Neural cell (in vitro differentiated cells): ENCODE results near the gene PSRC1. TPM values are rescaled to one million over a fixed set of nuclear protein-coding genes. Genes with fewer than 3 reads are reported as not detected.

Experiments used
- H2AFZ ChIP-seq: fragments of 200-600, 300-800 bp; sonication (generic), shearing (Covaris generic); 2 replicates; pipeline ENCODE4 v1.6.0; 2014; ENCODE audit warnings: low read depth, mild to moderate bottlenecking, antibody characterized with exemption, low read length, moderate library complexity
- H3F3A ChIP-seq: fragments of 200-600 bp; shearing (Covaris generic); 2 replicates; pipeline ENCODE4 v1.6.1; 2016; ENCODE audit warnings: mild to moderate bottlenecking, moderate library complexity, mixed read lengths, antibody characterized with exemption, low read length; ENCODE audit not compliant: insufficient read depth, poor library complexity, severe bottlenecking
- H3K27ac ChIP-seq: fragments of 200-600, 300-800 bp; sonication (generic), shearing (Covaris generic); 2 replicates; pipeline ENCODE4 v1.5.1; 2014; ENCODE audit warnings: mild to moderate bottlenecking, low read length, moderate library complexity
- H3K27me3 ChIP-seq: fragments of 300-800, 200-600 bp; sonication (generic), shearing (Covaris generic); 2 replicates; pipeline ENCODE4 v1.6.0; 2014; ENCODE audit warnings: mild to moderate bottlenecking, low read depth, low read length, moderate library complexity; ENCODE audit not compliant: insufficient read depth
- H3K36me3 ChIP-seq: fragments of 300-800, 200-600 bp; sonication (generic), shearing (Covaris generic); 2 replicates; pipeline ENCODE4 v1.5.1; 2014; ENCODE audit warnings: mild to moderate bottlenecking, antibody characterized with exemption, low read length, moderate library complexity; ENCODE audit not compliant: insufficient read depth
- H3K4me2 ChIP-seq: fragments of 300-800, 200-600 bp; sonication (generic), shearing (Covaris generic); 2 replicates; pipeline ENCODE4 v1.6.0; 2014; ENCODE audit warnings: mild to moderate bottlenecking, low read length
- H3K4me3 ChIP-seq: fragments of 300-800, 200-600 bp; sonication (generic), shearing (Covaris generic); 2 replicates; pipeline ENCODE4 v1.5.1; 2014; ENCODE audit warnings: mild to moderate bottlenecking, low read length, moderate library complexity
- H3K79me2 ChIP-seq: fragments of 200-600 bp; shearing (Covaris generic); replicated peaks from 2 replicates; pipeline ENCODE4 v1.6.0; 2014; ENCODE audit warnings: mild to moderate bottlenecking, low read length, moderate library complexity; ENCODE audit not compliant: insufficient read depth
- H3K9ac ChIP-seq: fragments of 300-800, 200-600 bp; sonication (generic), shearing (Covaris generic); 2 replicates; pipeline ENCODE4 v1.6.1; 2016; ENCODE audit warnings: mild to moderate bottlenecking, low read length, mixed read lengths
- H3K9me2 ChIP-seq: fragments of 200-600 bp; shearing (Covaris generic); 2 replicates; pipeline ENCODE4 v1.6.1; 2016; ENCODE audit warnings: mild to moderate bottlenecking, low read length, mixed read lengths; ENCODE audit not compliant: insufficient read depth
- H3K9me3 ChIP-seq: fragments of 200-600, 300-800 bp; sonication (generic), shearing (Covaris generic); 2 replicates; pipeline ENCODE4 v1.6.1; 2016; ENCODE audit warnings: mild to moderate bottlenecking, mixed run types, low read length, moderate library complexity, mixed read lengths
- H4K20me1 ChIP-seq: fragments of 200-600 bp; shearing (Covaris generic); 2 replicates; pipeline ENCODE4 v1.6.1; 2016; ENCODE audit warnings: mild to moderate bottlenecking, mixed run types; ENCODE audit not compliant: insufficient read depth
- EP300 ChIP-seq: fragments of 450-650 bp; conservative IDR thresholded peaks from 2 replicates; pipeline ENCODE4 v1.6.1; 2014; ENCODE audit warnings: antibody characterized with exemption, mild to moderate bottlenecking, moderate library complexity; ENCODE audit not compliant: poor library complexity, severe bottlenecking
- EZH2 ChIP-seq: fragments of 200-600, 300-800 bp; shearing (Covaris generic), sonication (generic); IDR thresholded peaks from 2 replicates; pipeline ENCODE4 v1.6.1; 2014; ENCODE audit warnings: antibody characterized with exemption, low read length, borderline replicate concordance, mild to moderate bottlenecking; ENCODE audit not compliant: insufficient read depth, poor library complexity, severe bottlenecking
- MXI1 ChIP-seq: fragments of 450-650 bp; conservative IDR thresholded peaks from 2 replicates; pipeline ENCODE4 v1.6.1; 2014; ENCODE audit warnings: antibody characterized with exemption, mild to moderate bottlenecking; ENCODE audit not compliant: poor library complexity, severe bottlenecking
- POLR2AphosphoS5 ChIP-seq: IDR thresholded peaks from 2 replicates; pipeline ENCODE4 v1.6.1; 2012
- RAD21 ChIP-seq: fragments of 450-650 bp; conservative IDR thresholded peaks from 2 replicates; pipeline ENCODE4 v1.6.1; 2014; ENCODE audit warnings: antibody characterized with exemption, mild to moderate bottlenecking, moderate library complexity
- SMC3 ChIP-seq: fragments of 450-650 bp; conservative IDR thresholded peaks from 2 replicates; pipeline ENCODE4 v1.6.1; 2014; ENCODE audit warnings: antibody characterized with exemption, mild to moderate bottlenecking, moderate library complexity; ENCODE audit not compliant: poor library complexity
- TAF1 ChIP-seq: IDR thresholded peaks from 2 replicates; pipeline ENCODE4 v1.6.1; 2012; ENCODE audit warnings: low read depth
- polyA plus RNA-seq: library from polyadenylated mRNA; depleted of rRNA; stranded (reverse); fragments of >200 nt; gene quantifications from 2 replicates; pipeline ENCODE4 v1.2.3, GENCODE V29; 2014
- TF ChIP-seq, protein P1 (sequence below): fragments of 450-650 bp; IDR thresholded peaks from 2 replicates; pipeline ENCODE4 v1.5.1; 2014; ENCODE audit warnings: antibody characterized with exemption, mild to moderate bottlenecking, moderate library complexity; ENCODE audit not compliant: poor library complexity, severe bottlenecking
- TF ChIP-seq, protein P2 (sequence below): IDR thresholded peaks from 2 replicates; pipeline ENCODE4 v1.6.1; 2012; ENCODE audit warnings: borderline replicate concordance

The PSRC1 gene
- polyA plus RNA-seq, 1 donor from 2014 or later: 5.4 TPM

DNA sequence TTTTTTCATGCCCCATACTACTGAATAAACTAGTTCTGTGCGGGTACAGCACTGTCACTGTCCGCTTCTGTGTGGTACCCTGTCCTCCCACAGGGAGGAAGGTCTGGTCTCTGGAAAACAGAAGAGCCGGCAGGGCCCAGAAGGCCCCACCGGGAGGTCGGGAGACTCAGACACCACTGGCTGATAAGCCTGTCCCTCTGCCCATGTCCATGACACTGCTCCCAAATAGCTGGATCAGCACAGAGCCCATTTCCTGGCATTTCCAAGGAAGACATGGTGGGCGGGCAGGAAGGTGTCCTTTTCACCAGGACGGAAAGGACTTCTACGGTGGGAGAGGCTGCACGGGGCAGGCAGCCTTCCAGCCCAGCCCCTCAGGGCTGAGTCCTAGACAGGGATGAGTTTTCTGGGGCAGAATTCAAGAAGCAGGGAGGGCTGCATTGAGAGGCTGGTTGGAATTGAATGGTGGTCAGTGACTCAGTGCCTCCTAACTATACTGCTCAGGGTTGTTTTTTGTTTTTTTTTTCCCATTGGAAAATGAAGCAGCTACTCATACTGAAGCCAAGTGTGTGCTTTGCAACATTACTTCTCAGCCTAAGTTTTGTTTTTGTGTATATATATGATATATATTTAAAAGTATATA, 7.1 kb downstream of the PSRC1 start:
- no peaks in the 10 kb centered on the region for H3K27me3 ChIP-seq
- no peaks in the 10 kb centered on the region for H3F3A ChIP-seq
- H3K9ac ChIP-seq: no peak overlapping the region
- H3K79me2 ChIP-seq: no peaks in the 10 kb centered on the region
- no peaks in the 10 kb centered on the region for H4K20me1 ChIP-seq
- no peak overlapping the region for H3K4me3 ChIP-seq
- TF ChIP-seq POLR2AphosphoS5: no peak
- TF ChIP-seq, protein P1, sequence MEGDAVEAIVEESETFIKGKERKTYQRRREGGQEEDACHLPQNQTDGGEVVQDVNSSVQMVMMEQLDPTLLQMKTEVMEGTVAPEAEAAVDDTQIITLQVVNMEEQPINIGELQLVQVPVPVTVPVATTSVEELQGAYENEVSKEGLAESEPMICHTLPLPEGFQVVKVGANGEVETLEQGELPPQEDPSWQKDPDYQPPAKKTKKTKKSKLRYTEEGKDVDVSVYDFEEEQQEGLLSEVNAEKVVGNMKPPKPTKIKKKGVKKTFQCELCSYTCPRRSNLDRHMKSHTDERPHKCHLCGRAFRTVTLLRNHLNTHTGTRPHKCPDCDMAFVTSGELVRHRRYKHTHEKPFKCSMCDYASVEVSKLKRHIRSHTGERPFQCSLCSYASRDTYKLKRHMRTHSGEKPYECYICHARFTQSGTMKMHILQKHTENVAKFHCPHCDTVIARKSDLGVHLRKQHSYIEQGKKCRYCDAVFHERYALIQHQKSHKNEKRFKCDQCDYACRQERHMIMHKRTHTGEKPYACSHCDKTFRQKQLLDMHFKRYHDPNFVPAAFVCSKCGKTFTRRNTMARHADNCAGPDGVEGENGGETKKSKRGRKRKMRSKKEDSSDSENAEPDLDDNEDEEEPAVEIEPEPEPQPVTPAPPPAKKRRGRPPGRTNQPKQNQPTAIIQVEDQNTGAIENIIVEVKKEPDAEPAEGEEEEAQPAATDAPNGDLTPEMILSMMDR: no peak
- TF ChIP-seq EP300: no peak
- TF ChIP-seq EZH2: no peak
- TF ChIP-seq TAF1: no peak
- no peak for TF ChIP-seq SMC3
- no peak for TF ChIP-seq MXI1
- TF ChIP-seq, protein P2, sequence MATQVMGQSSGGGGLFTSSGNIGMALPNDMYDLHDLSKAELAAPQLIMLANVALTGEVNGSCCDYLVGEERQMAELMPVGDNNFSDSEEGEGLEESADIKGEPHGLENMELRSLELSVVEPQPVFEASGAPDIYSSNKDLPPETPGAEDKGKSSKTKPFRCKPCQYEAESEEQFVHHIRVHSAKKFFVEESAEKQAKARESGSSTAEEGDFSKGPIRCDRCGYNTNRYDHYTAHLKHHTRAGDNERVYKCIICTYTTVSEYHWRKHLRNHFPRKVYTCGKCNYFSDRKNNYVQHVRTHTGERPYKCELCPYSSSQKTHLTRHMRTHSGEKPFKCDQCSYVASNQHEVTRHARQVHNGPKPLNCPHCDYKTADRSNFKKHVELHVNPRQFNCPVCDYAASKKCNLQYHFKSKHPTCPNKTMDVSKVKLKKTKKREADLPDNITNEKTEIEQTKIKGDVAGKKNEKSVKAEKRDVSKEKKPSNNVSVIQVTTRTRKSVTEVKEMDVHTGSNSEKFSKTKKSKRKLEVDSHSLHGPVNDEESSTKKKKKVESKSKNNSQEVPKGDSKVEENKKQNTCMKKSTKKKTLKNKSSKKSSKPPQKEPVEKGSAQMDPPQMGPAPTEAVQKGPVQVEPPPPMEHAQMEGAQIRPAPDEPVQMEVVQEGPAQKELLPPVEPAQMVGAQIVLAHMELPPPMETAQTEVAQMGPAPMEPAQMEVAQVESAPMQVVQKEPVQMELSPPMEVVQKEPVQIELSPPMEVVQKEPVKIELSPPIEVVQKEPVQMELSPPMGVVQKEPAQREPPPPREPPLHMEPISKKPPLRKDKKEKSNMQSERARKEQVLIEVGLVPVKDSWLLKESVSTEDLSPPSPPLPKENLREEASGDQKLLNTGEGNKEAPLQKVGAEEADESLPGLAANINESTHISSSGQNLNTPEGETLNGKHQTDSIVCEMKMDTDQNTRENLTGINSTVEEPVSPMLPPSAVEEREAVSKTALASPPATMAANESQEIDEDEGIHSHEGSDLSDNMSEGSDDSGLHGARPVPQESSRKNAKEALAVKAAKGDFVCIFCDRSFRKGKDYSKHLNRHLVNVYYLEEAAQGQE: no peak
- no peak for TF ChIP-seq RAD21
- no peak overlapping the region for H2AFZ ChIP-seq
- H3K4me2 ChIP-seq: no peak overlapping the region
- no peaks in the 10 kb centered on the region for H3K9me3 ChIP-seq
- no peak overlapping the region for H3K27ac ChIP-seq
- no peaks in the 10 kb centered on the region for H3K9me2 ChIP-seq
- H3K36me3 ChIP-seq: no peaks in the 10 kb centered on the region

DNA sequence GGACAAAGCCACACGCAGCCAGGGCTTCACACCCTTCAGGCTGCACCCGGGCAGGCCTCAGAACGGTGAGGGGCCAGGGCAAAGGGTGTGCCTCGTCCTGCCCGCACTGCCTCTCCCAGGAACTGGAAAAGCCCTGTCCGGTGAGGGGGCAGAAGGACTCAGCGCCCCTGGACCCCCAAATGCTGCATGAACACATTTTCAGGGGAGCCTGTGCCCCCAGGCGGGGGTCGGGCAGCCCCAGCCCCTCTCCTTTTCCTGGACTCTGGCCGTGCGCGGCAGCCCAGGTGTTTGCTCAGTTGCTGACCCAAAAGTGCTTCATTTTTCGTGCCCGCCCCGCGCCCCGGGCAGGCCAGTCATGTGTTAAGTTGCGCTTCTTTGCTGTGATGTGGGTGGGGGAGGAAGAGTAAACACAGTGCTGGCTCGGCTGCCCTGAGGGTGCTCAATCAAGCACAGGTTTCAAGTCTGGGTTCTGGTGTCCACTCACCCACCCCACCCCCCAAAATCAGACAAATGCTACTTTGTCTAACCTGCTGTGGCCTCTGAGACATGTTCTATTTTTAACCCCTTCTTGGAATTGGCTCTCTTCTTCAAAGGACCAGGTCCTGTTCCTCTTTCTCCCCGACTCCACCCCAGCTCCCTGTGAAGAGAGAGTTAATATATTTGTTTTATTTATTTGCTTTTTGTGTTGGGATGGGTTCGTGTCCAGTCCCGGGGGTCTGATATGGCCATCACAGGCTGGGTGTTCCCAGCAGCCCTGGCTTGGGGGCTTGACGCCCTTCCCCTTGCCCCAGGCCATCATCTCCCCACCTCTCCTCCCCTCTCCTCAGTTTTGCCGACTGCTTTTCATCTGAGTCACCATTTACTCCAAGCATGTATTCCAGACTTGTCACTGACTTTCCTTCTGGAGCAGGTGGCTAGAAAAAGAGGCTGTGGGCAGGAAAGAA, 8.1 kb downstream of the PSRC1 start:
- Histone ChIP-seq H2AFZ (no peak overlapping the region), H3K4me3 (no peak overlapping the region), H3K27ac (no peak overlapping the region), H3K9ac (no peak overlapping the region), H3K36me3 (no peaks in the 10 kb centered on the region), H3K79me2 (no peaks in the 10 kb centered on the region), H3F3A (no peaks in the 10 kb centered on the region), H3K9me2 (no peaks in the 10 kb centered on the region), H3K27me3 (no peaks in the 10 kb centered on the region), H3K4me2 (no peak overlapping the region), H4K20me1 (no peaks in the 10 kb centered on the region), H3K9me3 (no peaks in the 10 kb centered on the region)
- TF ChIP-seq MXI1: no peak
